ENCODE measurements around the gene CHKA.

Gene CHKA

DNA sequence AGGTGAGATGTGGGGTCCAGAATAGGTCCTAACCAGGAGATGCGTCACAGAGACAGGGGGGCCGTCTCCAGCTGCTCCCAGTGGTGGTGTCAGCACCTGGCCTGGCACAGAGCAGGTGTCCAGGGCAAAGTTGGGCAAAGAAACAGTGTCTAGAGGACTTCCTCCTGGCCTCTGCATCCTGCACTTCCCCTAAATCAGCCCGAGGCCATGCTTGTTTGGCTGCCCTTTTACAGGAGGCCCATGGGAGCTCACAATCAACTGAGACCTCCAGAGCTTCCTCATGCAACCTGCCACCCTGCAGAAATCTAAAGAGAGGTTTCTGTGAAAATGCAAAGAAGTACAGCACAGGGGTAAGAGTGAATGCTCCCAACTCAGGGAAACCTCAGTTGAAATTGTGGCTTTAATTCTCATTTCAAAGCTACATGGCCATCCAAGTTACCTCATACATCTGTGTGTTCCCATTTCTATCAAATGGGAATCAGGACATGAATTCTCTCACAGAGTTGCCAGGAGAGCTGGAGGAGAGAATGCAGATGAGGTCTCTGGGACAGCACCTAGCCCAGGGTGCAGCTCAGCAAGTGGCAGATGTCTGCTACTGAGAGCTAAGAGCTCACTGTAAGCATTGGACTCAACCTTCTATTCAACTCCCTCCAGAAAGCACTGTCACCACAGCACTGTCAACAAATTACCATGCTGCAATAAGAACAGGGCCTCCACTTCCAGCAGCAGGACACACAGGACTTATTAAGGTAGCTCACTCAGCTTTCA lies 49.7 kb downstream of the CHKA start:
- no peak for DNase-seq (ENCODE audit: low read depth)

DNA sequence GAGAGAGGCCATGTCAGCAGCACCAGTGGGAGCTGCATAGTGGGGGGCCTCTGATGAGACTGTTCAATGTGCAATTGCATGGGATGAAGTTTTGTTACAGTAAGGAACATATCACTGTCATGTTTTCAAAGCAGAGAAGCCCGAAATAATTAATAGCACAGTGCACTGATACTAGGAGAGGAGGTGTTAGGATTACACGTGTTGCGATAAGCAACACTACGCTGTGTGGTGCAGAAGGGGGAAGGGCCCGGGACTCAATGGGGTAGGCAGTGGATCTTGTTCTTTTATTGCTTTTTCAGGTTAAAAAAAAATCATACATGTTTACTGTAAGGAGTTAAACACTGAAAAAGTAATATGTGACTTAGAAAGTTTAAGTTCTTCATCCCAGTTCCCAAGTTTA lies 53.2 kb downstream of the CHKA start:
- no peak for DNase-seq (ENCODE audit: low read depth)

DNA sequence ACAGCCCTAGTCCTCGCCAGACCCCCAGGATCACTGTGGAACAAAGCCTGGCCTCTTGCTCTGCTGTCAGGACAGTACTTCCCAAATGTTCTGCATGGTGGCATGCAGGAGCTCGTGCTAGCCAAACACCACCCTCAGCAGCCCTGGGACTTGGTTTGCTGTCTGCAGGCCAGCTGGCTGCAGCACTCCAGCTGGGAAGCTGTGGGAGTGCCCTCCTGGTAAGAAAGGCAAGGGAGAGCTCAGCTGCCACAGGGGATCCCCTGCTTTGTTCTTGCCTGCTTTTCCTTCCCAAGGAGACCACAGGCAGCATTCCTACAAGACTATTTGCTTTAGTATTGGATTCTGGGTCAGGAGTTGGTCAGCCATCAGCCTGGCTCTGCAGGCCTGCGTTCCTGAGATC lies 54.4 kb downstream of the CHKA start:
- DNase-seq (ENCODE audit: low read depth) = no peak

DNA sequence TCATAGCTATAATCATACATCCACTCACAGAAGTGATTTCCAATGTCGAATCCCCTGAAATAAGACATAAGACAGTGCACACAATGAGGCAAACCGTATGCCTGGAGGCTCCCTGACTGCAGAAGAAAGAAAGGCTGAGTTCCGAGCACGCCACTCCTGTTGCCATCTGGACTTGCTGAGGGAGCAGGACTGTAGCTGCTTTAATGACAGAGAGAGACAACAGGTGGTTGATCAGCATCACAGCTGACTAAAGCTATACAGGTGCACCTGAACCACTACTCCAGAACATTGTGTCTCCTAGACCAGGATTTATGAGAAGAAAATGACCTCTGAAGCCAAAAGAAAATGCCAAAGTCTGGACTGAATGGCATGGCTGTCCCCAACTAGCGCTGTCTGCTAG lies 55.3 kb downstream of the CHKA start:
- no peak for DNase-seq (ENCODE audit: low read depth)

DNA sequence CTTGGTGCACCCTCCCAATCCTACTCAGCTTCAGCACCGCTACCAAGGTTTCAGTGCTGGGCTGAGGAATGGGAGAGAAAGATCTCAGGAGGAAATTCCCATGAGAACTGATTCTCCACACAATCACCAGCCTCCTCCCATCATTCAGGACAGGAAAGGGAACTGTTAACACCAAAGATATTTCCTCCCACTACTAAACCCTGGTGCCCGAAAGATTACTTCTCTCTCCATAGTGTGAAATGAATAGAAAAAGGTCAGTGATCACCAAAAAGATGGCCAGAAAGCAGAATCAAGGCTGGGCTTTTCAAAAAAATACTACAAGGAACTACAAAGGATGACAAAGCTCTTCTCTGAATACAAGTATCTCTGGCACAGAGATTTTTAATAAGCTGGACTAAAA lies 56.3 kb downstream of the CHKA start:
- no peak for DNase-seq (ENCODE audit: low read depth)

DNA sequence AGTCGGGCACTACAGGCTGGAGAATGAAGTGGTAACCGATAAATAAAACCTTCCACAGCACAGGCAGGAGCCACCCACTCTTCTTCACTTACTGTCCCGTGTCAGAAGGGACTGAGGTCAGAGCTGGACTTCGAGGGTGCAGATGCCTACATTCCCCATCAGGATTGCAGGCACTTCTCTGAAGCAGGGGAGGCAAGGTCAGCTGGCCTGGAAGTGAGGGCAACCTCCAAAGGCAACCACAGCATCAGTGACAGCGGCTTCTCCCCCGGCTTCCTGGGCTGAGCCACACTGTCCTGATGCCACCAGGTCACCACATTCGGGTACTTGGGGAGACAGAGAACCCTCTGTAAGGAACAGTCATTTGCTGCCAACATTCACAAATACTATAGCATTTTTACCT lies 59.7 kb downstream of the CHKA start:
- no peak for DNase-seq (ENCODE audit: low read depth)

DNA sequence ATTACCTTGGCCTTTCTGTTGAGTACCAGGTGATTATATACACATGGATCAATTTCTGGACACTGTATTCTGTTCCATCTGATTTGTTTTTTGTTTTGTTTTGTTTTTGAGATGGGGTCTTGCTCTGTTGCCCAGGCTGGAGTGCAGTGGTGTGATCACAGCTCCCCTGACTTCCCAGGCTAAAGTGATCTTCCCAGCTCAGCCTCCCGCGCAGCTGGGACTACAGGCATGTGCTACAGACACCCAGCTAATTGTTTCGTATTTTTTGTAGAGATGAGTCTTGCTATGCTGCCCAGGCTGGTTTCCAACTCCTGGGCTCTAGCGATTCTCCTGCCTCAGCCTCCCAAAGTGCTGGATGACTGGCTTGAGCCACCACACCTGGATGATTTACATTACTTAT lies 63.4 kb downstream of the CHKA start:
- no peak for DNase-seq (ENCODE audit: low read depth)

DNA sequence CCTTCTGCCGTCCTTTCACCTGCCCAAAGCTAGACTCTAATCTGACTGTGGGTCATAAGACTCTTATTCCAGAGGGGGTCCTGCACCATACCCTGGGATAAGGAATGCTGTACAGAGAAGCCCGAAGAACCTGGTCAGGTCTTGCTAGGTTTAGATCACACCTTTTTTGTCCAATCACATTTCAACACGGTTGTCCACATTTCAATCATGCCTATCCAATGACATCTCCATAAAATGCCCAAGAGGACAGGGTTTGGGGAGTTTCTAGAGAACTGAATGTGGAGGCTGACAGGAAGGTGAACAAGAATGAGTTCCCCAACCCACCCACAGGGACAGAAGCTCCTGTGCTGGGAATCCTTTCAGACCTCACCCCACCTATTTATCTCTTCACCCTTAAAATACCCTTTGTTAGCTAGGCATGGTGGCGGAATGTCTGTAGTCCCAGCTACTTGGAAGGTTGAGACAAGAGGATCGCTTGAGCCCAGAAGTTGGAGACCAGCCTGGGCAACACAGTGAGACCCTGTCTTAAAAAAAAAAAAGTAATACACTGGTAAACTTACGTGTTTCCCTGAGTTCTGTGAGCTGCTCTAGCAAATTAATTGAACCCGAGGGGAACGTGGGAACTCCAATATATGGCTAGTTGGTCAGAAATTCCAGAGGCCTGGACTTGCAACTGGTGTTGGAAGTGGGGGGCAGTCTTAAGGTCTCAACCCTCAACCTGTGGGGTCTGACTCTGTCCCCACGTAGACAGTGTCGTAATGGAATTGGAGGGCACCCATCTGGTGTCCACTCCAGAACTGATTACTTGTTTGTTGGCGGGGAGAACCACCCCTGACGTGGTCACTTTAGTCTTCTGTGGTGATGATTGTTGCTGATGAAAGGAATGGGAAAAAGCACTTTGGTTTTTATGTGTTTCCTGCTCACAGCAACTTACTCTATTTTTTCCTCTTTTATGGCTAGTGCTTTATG lies 64.6 kb downstream of the CHKA start:
- DNase-seq (ENCODE audit: low read depth) = no peak

DNA sequence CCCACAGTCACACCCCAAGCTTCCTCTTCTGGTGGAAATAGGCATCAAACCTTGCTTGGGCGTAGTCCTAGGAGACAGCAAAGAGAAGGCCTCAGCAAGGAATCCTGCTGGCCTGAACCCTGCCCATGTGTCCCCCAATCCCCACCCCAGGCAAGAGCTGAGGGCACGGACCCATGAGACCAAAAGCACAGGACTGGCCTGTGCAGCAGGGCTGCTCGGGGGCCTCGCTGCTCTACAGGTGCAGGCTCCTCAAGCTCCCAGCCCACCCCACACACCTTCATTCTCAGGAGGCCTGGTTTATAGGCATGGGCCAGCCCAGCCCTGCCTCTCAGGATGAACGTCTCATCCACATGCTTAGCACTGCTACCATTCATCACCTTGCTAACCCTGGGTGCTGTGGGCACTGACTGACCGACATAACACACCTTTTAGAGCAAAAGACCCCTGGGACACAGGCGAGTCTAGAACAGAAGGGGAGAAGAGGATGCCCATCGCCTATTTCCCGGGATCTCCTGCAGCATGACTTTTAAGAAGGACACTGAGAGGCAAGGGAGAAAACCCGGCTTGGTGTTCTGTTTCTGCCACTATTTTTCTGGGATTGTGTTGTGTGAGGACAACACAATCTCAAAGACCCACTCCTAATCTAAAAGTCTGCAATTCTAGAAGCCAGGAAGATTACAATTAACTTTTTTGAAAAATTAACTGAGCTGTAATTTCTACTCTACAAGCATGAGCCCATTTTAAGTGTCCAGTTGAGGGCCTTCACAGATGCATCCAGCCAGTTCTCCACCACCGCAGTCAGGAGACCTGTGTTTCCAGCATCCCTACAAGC lies 67.0 kb downstream of the CHKA start:
- DNase-seq (ENCODE audit: low read depth) = no peak

DNA sequence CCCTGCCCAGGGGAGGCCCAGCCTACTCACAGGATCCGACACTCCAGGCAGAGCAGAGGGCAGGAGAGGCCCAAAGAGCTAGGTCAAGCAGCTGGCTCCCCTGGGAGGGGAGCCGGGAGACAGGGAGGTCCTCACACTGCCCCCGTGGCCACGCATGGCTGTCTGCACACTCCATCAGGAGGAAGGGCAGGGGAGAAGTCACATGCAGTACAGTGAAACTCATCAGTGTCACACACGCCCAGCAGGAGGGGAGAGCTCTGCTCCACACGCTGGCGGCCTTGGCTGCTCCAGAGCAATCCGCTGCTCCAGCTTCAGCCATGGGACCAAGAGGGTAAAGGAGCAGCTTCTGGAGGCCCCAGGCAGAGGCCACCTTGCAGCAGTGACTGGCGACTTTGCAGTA lies 68.1 kb downstream of the CHKA start:
- no peak for DNase-seq (ENCODE audit: low read depth)

DNA sequence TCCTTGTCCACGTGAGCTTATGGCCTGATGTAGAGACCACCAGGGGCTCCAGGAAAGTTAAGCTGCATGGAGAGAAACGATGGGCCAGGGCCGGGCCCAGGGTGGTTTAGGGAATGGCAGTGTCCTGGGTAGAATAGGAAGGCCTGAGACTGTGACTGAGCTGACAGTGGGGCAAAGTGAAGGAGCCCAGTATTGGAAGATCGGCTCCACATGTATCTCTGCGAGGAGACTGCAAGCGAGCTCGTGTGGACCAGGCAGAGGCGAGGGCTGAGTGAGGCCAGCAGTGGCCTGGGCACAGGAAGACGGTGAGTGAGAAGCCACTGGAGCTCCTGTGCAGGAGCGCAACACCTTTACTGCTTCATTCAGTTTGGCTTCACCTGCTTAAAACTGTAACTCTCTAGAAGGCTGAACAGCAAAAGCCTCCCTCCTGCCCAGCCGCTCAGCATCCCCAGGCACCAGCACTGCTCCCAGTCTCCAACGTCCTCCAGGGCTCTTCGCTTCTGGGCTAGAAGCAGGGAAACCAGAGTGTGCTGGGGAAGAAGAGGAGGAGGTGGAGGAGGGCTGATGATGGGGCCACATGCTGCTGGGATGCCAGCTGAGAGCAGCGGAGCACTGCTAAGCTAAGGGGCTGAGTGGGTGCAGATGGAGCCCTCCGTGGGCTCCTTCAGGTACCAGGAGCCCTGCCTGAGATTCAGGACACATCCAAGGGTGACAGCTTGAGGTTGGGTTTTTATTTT lies 68.9 kb downstream of the CHKA start:
- DNase-seq (ENCODE audit: low read depth) = no peak

DNA sequence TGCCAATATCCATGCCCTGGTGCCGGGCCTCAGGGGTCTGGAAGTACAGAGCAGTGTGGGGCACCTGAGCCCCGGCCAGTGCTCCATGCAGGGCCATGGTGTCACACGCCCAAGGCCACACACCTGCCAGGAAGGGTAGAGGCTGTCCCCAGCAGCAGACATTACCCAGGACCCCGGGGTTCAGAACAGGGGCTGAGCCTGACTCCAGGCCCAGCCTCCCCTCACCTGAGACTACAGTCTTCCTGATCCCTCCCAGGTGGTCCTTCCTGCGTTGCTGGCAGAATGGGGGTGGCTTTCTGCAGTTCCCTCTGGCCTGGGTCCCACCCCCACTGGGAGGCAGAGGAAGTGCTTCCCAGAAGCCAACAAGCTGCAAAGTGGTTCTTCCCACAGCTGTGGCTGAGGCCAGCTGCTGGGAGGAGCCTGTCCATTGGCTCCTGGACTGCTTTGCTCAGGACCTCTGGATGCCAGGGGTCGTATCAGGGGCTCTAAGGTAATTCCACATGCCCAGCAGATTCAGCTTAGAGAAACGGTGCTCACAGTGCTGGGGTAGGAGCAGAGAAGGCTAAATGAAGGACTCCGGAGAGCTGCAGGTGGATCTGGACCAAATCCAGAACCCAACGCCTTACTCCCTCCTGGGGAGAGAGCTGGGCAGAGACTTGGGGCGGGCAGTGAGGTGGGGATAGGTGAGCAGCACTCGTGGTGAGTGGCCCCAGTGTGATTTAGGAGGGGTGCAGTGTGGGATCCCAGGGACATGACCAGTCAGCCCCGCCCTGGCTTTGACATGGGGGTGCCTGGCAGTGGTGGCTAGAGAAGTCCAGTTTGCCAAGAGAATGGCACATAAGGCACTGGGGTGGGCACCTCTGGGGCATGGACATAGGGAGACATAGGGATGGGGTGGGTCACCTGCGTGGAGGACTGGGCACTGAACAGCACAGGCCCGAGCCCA lies 69.7 kb downstream of the CHKA start:
- DNase-seq (ENCODE audit: low read depth) = no peak

DNA sequence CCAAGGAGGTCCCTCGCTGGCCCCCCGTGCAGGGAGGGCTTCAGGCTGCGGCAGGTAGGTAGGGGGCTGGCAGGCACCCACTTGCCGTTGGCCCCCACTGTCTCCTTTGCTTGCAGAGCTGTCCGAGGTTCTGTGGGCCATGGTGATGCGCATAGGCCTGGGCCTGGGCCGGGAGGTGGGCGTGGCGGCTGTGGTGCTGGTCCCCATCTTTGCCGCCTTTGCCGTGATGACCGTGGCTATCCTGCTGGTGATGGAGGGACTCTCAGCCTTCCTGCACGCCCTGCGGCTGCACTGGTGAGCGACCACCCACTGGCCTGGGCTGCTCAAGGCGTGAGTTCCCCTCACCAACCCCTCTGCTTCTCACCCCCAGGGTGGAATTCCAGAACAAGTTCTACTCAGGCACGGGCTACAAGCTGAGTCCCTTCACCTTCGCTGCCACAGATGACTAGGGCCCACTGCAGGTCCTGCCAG lies 70.8 kb downstream of the CHKA start:
- no peak for DNase-seq (ENCODE audit: low read depth)

DNA sequence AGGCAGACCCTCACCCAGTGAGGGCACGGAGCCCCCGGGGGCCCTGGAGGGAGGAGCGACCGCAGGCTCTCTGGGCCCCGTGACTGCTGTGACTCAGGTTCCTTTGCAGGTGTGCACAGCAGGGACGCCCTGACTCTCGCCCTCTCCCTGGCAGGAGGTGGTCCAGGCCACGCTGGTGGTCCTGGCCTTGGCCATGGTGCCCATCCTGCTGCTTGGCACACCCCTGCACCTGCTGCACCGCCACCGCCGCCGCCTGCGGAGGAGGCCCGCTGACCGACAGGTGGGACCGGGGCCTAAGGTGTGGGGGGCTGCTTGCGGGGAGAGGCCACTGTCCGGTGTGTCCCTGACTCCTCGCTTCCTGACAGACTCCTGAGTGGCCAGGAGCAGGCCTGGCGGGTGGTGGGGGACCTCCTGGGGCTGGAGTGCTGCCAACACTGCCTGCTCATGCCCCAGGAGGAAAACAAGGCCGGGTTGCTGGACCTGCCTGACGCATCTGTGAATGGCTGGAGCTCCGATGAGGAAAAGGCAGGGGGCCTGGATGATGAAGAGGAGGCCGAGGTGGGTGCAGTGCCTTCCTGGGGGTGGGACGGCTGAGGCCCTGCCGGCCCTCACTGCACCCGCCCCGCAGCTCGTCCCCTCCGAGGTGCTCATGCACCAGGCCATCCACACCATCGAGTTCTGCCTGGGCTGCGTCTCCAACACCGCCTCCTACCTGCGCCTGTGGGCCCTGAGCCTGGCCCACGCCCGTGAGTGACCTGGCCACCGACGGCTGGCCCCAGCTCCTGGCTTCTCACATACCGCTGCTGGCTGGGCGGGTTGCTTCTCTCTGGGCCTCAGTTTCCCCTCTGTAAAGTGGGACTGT lies 71.4 kb downstream of the CHKA start:
- DNase-seq (ENCODE audit: low read depth) = no peak

DNA sequence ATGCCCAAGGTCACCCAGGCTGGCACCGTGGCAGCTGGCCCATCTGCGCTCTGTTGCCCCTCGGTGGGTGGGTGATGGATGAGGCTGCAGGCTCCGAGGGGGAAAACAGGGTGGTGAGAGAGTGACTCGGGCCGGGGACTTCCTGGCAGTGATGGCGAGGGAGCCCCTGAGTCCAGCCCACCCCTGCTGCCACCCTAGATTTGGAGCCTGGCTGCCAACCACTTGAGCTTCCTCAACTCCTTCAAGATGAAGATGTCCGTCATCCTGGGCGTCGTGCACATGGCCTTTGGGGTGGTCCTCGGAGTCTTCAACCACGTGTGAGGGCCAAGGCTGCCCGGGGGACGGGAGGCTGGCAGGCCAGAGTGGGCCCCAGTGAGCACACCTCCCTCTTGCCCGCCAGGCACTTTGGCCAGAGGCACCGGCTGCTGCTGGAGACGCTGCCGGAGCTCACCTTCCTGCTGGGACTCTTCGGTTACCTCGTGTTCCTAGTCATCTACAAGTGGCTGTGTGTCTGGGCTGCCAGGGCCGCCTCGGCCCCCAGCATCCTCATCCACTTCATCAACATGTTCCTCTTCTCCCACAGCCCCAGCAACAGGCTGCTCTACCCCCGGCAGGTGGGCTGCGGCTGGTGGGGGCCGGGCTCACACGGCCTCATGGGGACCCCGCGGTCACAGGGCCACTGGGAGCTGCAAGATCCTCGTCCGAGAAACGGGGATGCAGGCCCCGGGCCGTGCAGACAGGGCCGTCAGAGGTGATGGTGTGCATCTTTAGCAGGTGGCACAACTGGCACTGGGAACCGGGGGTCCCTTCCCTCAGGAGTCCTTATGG lies 72.3 kb downstream of the CHKA start:
- no peak for DNase-seq (ENCODE audit: low read depth)

DNA sequence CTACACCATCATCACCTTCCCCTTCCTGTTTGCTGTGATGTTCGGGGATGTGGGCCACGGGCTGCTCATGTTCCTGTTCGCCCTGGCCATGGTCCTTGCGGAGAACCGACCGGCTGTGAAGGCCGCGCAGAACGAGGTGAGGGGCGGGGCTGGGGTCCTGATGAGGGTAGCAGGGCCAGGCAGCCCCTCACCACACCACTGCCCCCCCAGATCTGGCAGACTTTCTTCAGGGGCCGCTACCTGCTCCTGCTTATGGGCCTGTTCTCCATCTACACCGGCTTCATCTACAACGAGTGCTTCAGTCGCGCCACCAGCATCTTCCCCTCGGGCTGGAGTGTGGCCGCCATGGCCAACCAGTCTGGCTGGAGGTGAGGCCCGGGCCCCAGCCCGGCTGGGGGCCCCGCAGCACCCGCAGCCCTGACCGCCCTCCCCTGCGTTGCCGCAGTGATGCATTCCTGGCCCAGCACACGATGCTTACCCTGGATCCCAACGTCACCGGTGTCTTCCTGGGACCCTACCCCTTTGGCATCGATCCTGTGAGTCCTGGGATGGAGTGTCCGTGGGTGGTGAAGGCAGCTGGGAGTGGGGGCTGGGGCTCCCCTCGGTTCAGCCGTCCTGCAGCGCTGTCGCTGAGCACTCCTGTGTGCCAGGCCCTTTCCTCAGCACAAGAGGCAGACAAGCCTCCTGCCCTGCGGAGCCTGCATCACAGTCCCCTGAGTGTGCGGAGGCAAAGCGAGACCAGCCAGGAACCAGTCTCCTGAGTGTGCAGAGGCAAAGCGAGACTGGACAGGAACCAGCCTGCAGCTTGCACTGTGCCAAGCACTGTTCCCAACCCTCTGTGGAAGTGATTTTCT lies 73.5 kb downstream of the CHKA start:
- DNase-seq (ENCODE audit: low read depth) = no peak

DNA sequence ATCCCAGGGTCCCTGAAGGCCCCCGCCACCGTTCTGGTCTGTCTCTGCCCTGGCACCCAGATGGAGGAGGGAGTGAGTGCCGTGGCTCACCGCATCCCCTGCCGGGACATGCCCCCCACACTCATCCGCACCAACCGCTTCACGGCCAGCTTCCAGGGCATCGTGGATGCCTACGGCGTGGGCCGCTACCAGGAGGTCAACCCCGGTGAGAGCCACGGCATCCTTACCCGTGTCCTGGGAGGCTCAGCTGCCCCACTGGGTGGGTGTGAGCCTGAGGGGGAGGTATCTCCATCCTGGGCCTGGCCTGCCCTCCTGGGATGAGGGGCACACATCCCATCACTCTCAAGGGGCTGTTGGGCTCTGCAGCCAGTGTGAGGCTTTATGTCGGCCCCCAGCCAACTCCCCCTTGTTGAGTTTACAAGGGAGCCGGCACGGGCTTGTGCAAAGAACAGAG lies 76.3 kb downstream of the CHKA start:
- no peak for DNase-seq (ENCODE audit: low read depth)

All from fibroblast of the conjunctiva (primary cell).